Measurements from ENCODE around the gene MOCOS. TPM values are rescaled to one million over a fixed set of nuclear protein-coding genes. Genes with fewer than 3 reads are reported as not detected.

The MOCOS gene
- polyA plus RNA-seq, 1 experiment = 12.6 TPM

GRCh38 chr18:36295214-36295613 lies 107.9 kb downstream of the MOCOS start:
- no peak for TF ChIP-seq CTCF (IDR thresholded peaks at IDR 0.05; ENCODE audit: insufficient read depth, low read depth, low read length)
- no peak for DNase-seq (ENCODE audit: low read depth)
- H3K4me3 ChIP-seq (ENCODE audit: low read depth, low read length) = no peak overlapping the region
- no peaks in the 10 kb centered on the region for H3K27me3 ChIP-seq (ENCODE audit: control insufficient read depth, insufficient read depth, low read length)
- H3K36me3 ChIP-seq (ENCODE audit: control insufficient read depth, insufficient read depth, low read length) = no peaks in the 10 kb centered on the region
- POLR2A ChIA-PET = no interaction called here
- CTCF ChIA-PET = interaction anchor here (0.9 to 1.1 kb wide), 4 partner anchors 11 to 392 kb away, joined by 3 to 4 read pairs (median 3); no protein-coding TSS in a partner anchor

- Histone ChIP-seq H3K27me3 (ENCODE audit: control insufficient read depth, insufficient read depth, low read length) (no peaks in the 10 kb centered on the region), H3K36me3 (ENCODE audit: control insufficient read depth, insufficient read depth, low read length) (no peaks in the 10 kb centered on the region), H3K4me3 (ENCODE audit: low read depth, low read length) (no peak overlapping the region; the same call in 1 of the 2 replicates)
- DNase-seq (ENCODE audit: low read depth) = no peak
- no peak for TF ChIP-seq CTCF (IDR thresholded peaks at IDR 0.05; ENCODE audit: insufficient read depth, low read depth, low read length)
- ChIA-PET POLR2A (interaction anchor here (0.5 kb wide), 1 partner anchor 71 kb away, joined by 18 read pairs; no protein-coding TSS in a partner anchor), CTCF (interaction anchor here (0.7 to 1.0 kb wide), 2 partner anchors 123 to 277 kb away, joined by 3 to 4 read pairs; no protein-coding TSS in a partner anchor)
These were observed 108.6 kb downstream of the MOCOS start for GRCh38 chr18:36295880-36296301.

- peak; percentile 71 for TF ChIP-seq CTCF (IDR thresholded peaks at IDR 0.05; ENCODE audit: insufficient read depth, low read depth, low read length)
- no peak for DNase-seq (ENCODE audit: low read depth)
- Histone ChIP-seq H3K4me3 (ENCODE audit: low read depth, low read length) (peak overlapping the region; percentile 68), H3K27me3 (ENCODE audit: control insufficient read depth, insufficient read depth, low read length) (no peaks in the 10 kb centered on the region), H3K36me3 (ENCODE audit: control insufficient read depth, insufficient read depth, low read length) (no peaks in the 10 kb centered on the region)
- CTCF ChIA-PET = interaction anchor here (0.5 to 2.3 kb wide), 6 partner anchors 115 to 391 kb away, joined by 3 to 11 read pairs (median 4); no protein-coding TSS in a partner anchor
- POLR2A ChIA-PET = no interaction called here
These were observed 109.5 kb downstream of the MOCOS start for GRCh38 chr18:36296650-36297416.

GRCh38 chr18:36297417-36298125 lies 110.3 kb downstream of the MOCOS start, which contains the start of gene FHOD3:
Gene FHOD3, plus strand, starts transcription at chr18:36297713. Its CDS starts 123 bp downstream, at chr18:36297836.
- ChIA-PET POLR2A (interaction anchor here (0.6 to 1.0 kb wide), 2 partner anchors 12 to 143 kb away, joined by 6 to 7 read pairs; no protein-coding TSS in a partner anchor), CTCF (interaction anchor here (0.5 to 2.3 kb wide), 6 partner anchors 12 to 391 kb away, joined by 3 to 11 read pairs (median 4); no protein-coding TSS in a partner anchor)
- Histone ChIP-seq H3K36me3 (ENCODE audit: control insufficient read depth, insufficient read depth, low read length) (no peaks in the 10 kb centered on the region), H3K4me3 (ENCODE audit: low read depth, low read length) (peak within 1 kb of the TSS; percentile 68), H3K27me3 (ENCODE audit: control insufficient read depth, insufficient read depth, low read length) (no peaks in the 10 kb centered on the region)
- no peak for DNase-seq (ENCODE audit: low read depth)
- TF ChIP-seq CTCF (IDR thresholded peaks at IDR 0.05; ENCODE audit: insufficient read depth, low read depth, low read length) = no peak
